ENCODE data around the gene JOSD1.
"Not testable (repeated sequence)": the region's sequence is repeated elsewhere in the genome, so short reads cannot be mapped to it uniquely, and the experiment has no call there.

JOSD1 gene

GRCh38 chr22:38684895-38685294, 15.8 kb downstream of the JOSD1 start:
- DNase-seq (ENCODE audit: low spot score) = no peak

DNA sequence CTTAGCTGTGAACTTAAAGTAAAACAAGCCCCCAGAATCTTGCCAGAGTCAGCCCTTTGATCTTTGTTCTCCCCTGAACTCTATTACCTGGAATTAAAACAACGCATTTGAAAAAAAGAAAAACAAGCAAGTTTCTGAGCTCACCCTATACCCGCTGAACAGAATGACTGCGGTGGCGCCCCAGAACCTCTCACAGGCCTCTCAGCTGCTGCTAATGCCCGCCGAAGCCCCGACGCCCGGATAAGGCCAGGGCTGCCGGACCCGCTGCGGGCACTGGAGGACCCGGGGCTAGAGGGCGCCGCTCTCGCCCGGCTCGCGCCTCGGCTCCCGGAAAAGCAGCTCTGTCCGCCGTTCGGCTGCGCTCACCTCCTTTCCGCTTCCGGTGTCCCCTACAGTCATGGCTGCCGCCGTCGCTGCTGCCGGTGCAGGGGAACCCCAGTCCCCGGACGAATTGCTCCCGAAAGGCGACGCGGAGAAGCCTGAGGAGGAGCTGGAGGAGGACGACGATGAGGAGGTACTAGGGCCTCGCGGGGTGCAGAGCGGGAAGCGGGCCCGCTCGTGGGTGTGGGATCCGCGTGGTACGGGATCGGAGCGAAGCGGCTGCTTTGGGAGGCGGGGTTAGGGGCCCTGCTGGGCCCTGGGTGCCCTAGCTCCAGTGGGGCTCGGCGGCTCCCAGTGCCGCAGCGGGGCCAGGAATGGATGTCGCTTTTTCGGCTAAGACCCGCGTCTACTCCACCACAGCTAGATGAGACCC, 19.0 kb downstream of the JOSD1 start, which contains the start of gene TOMM22:
Gene TOMM22 (plus strand): TSS at position 376 of the 754 bp plus-strand sequence. CDS start 22 bp downstream, at position 398.
- peak; percentile 91 for DNase-seq (ENCODE audit: low spot score)

GRCh38 chr22:38675833-38676232, 24.9 kb downstream of the JOSD1 start:
- DNase-seq (ENCODE audit: low spot score) = no peak

GRCh38 chr22:38674888-38675287, 25.9 kb downstream of the JOSD1 start:
- no peak for DNase-seq (ENCODE audit: low spot score)

GRCh38 chr22:38657045-38657909, 43.5 kb downstream of the JOSD1 start:
- peak; percentile 49 for DNase-seq (ENCODE audit: low spot score)

GRCh38 chr22:38656256-38657044, 44.3 kb downstream of the JOSD1 start, which contains the start of the genes CBY1 and FAM227A:
Gene CBY1, plus strand, starts transcription at chr22:38656638. Its CDS starts 11,417 bp downstream, at chr22:38668055.
Gene FAM227A, minus strand, starts transcription at chr22:38656392. Its CDS starts 6,224 bp downstream, at chr22:38650168.
- peak; percentile 85 for DNase-seq (ENCODE audit: low spot score)

DNA sequence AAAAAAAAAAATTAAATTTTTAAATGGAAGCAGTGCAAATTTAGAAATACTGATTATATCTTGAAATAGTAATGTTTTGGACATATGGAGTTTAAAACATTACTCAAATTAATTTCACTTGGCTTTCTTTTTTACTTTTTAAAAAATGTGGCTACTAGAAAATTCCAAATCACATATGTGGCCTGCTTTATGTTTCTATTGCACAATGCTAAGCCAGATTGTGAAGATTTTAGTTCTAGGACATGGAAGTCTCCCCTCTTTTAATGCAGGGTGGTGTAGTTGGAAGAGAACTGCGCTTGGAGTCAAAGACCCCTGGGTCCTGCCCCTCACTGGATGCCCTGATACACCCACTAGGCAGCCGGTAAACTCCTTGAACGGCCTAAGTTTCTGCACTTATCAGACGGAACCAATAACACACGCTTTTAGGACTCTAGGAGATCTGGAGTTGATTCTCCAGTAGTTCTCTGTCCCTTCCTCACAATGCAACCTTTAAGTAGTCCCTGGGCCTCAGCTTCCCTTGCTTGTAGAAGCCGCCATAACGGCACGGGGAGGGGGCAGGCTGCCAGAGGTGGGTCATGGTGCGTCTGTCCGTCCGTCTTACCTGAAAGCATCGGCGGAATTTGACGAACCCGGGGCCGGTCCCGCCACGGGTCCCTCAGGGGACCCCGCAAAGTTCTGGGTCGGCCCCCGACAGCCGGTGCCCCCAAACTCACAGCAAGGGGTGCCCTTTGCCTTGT, 45.1 kb downstream of the JOSD1 start:
- DNase-seq (ENCODE audit: low spot score) = no peak

DNA sequence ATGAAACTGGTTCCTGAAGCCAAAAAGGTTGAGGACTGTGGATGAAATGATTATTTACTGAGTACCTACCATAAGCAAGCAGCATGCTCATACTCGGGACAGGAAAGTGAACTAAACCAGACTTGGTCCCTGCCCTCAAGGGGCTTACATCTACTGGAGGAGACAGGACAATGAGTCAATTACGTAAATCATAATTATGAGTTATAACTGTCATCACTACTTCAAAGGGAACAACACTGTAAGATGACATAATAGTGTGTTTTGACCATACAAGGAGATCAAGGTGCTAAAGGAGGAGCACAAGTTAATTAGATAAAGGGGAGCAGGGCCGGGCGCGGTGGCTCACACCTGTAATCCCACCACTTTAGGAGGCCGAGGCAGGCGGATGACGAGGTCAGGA, 47.0 kb downstream of the JOSD1 start:
- DNase-seq (ENCODE audit: low spot score) = no peak

DNA sequence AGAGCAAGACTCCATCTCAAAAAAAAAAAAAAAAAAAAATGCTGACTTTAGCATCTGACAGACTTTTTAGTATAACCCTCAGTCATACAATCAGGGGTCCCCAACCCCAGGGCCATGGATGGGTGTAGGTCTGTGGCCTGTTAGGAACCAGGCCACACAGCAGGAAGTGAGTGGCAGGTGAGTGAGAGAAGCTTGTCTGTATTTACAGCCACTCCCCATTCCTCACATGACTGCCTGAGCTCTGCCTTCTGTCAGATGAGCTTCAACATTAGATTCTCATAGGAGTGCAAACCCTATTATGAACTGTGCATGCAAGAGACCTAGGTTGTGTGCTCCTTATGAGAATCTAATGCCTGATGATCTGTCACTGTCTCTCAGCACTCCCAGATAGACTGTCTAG, 47.9 kb downstream of the JOSD1 start:
- no peak for DNase-seq (ENCODE audit: low spot score)

DNA sequence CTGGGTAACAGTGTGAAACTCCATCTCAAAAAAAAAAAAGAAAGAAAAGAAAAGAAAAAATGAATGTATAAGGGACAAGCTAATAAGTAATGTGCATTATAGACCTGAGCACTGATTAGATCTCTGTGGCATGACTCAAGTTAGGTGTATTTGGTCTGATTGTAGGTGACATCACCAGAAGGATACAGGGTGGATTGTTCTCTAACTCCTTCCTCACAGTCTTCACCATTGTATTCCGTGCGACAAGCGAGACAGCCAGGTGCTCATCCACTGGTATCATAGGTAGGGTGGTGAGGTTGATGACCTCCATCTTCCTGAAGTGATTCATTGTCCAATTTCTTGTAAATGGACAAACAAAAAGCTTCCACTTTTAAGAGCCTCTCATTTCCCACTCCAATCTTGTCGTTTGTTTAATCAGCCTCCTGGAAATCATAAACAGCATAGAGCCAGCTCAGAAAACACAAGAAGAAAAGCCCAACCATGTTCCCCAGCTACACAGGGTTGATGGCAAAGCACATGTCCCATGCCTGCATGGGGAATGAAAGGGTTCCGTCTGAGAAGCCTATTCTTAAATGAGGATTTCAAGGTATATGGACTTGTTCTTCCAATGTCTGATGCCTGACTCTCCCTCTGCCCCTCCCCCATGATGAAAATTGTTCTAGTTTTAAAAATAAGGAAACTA, 50.8 kb downstream of the JOSD1 start:
- no peak for DNase-seq (ENCODE audit: low spot score)

GRCh38 chr22:38645430-38645829, 55.3 kb downstream of the JOSD1 start:
- no peak for DNase-seq (ENCODE audit: low spot score)

DNA sequence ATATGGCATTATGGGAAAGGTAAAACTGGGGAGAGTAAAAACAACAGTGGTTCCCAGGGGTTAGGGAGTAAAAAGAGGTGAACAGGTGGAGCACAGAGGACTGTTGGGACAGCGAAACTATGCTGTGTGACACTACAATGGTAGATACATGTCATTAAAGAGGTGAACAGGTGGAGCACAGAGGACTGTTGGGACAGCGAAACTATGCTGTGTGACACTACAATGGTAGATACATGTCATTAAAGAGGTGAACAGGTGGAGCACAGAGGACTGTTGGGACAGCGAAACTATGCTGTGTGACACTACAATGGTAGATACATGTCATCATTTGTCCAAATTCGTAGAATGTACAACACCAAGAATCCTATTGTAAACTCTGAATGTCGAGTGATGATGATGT, 56.5 kb downstream of the JOSD1 start:
- not testable (repeated sequence) for DNase-seq (ENCODE audit: low spot score)

DNA sequence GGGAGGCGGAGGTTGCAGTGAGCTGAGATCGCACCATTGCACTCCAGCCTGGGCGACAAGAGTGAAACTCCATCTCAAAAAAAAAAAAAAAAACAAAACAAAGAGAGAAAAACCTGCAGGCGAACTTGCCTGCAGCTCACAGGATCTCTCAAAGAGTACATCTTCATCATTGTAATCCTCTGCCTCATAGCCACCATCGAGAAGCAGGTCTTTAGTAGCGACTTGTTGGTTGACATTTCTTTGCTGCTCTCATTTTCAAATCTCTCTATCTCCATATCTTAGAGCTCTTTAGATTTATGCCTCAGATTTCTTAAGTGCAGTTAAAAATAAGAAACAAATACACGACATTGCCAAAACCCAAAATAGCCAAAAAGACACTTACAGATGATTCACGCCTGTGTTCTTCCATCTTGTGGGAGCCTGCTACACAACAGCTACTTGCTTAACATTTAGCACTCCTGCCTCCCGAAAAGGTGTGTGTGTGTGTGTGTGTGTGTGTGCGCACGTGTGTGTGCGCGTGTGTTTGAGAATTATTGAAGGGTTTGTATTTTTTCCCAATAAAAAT, 59.2 kb downstream of the JOSD1 start:
- no peak for DNase-seq (ENCODE audit: low spot score)

DNA sequence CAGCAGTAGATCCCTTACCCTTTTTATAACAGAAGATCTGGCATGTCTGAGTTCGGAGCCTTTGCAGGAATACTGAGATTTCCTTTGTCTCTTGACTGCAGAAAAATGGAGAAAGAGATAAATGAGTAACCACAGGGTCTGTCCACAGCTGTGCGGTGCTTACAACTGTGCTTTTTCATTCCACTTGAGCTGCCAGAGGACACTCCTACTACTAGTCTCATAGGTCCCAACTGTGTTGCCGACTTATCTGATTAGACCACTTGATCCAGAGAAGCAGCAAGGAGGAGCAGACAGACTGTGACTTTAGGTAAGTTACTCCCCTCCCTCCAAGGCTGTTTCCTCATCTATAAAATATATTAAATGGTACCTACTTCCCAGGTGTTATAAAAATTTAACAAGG, 62.0 kb downstream of the JOSD1 start:
- no peak for DNase-seq (ENCODE audit: low spot score)

DNA sequence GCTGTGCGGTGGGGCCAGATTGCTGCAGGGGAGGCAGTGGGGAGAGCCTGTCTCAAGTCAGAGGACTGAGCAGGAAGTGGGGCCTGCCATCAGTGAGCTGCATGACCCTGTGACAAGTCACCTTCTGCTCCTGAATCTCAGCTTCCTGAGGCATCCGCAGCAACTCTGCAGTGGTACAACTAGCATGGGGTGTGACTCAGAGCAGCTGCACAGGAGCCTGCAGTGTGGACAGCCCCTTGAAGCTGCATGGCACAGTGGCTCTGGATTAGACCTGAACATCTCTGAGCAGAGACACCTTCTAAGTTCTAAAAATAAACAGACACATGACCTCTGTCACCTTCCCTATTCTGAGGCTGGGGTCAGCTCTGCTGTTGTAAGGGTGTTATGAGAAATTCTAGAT, 62.5 kb downstream of the JOSD1 start:
- DNase-seq (ENCODE audit: low spot score) = no peak
